GM13977 (cell line): ENCODE measurements around the gene TMPRSS2.
"Not testable (repeated sequence)": the region's sequence is repeated elsewhere in the genome, so short reads cannot be mapped to it uniquely, and the experiment has no call there.

Experiments
- DNase-seq: peaks from one replicate; pipeline ENCODE4 v3.0.0; 2012; ENCODE audit warnings: low spot score
- CTCF ChIP-seq: IDR thresholded peaks from 2 replicates; pipeline ENCODE4 v1.5.1; 2012; ENCODE audit warnings: mild to moderate bottlenecking, control low read depth; ENCODE audit not compliant: insufficient read depth; ENCODE audit errors: extremely low read depth, missing control alignments
- in situ Hi-C: fragments of 300-500 bp; cut with MboI; formaldehyde crosslinking; loops from one replicate; pipeline ENCODE4 v1.12.0; 2022; ENCODE audit warnings: low sequenced_read_pairs, low pct_unique_long_range_greater_than_20kb, mixed read lengths, inconsistent platforms; ENCODE audit not compliant: unreplicated experiment

The TMPRSS2 gene

GRCh38 chr21:41425954-41426675, 81.8 kb downstream of the TMPRSS2 start, which contains the start of gene MX1:
Gene MX1 (plus strand): TSS chr21:41426239. CDS start chr21:41432071, 5,832 bp downstream.
- DNase-seq, result peak; percentile 91
- in situ Hi-C loops, result no loop called here
- no peak for TF ChIP-seq CTCF

- DNase-seq, result no peak
- no peak for TF ChIP-seq CTCF
- in situ Hi-C loops, result no loop called here
Observed at GRCh38 chr21:41425588-41425953, 82.4 kb downstream of the TMPRSS2 start.

GRCh38 chr21:41423305-41423636, 84.7 kb downstream of the TMPRSS2 start:
- DNase-seq, in situ Hi-C loops: not testable (repeated sequence)

GRCh38 chr21:41422546-41423304, 85.2 kb downstream of the TMPRSS2 start:
- DNase-seq, result no peak
- in situ Hi-C loops, result no loop called here
- TF ChIP-seq CTCF, result no peak

- in situ Hi-C loops, DNase-seq: not testable (repeated sequence)
Observed at GRCh38 chr21:41420998-41421397, 87.0 kb downstream of the TMPRSS2 start.

- in situ Hi-C loops, result no loop called here
- peak; percentile 53 for DNase-seq
- TF ChIP-seq CTCF, result no peak
Observed at GRCh38 chr21:41419921-41420862, 87.8 kb downstream of the TMPRSS2 start.

- TF ChIP-seq CTCF, result no peak
- DNase-seq, result no peak
- in situ Hi-C loops, result no loop called here
Observed at GRCh38 chr21:41418956-41419680, 88.8 kb downstream of the TMPRSS2 start.
